Cardiac fibroblast (primary cell): ENCODE data around the gene INHBE.

Experiments used
- DNase-seq, 2 donors: peaks; one replicate each; pipeline versions ENCODE4 v3.0.0 to v3.0.0-alpha.2; 2010; ENCODE audit warnings: low read depth in 2 of 2
- H3K4me3 ChIP-seq, 2 donors: replicated peaks in 1 of 2; 1 replicate in 1 of 2; 2 replicates in 1 of 2; pipeline ENCODE4 v1.5.1; 2011; ENCODE audit warnings: low read depth in 2 of 2, low read length in 2 of 2, mild to moderate bottlenecking in 2 of 2, moderate library complexity in 1 of 2
- TF ChIP-seq, protein P1 (sequence below): IDR thresholded peaks from one replicate; pipeline ENCODE4 v1.5.1; 2011; ENCODE audit warnings: low read depth, mild to moderate bottlenecking, low read length, inconsistent platforms

Gene INHBE

DNA sequence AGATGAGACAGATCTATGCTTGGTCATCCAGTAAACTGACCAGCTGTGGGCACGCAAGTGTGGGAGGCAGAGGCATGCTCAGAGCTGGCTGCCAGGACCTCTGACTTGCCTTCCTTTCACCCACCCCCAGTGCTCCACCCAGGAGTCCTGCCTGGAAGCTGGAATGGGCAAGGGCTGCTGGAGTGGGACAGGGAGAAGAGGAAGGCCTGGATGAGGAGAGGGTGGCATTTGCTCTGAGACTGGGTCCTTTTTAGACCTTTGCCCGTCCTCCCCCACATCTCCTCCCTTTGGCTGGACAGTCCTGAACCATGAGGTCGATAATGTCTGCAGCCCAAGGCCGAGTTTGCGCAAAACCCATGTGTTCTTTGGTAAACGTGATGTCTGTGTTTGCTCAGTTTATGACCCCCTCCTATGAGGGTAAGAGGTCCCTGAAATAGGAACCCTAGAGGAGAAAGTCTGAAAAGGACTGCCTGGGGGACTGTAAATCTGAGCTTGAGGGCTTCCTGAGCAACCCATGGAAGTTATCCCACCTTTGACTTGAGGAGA, 3.8 kb upstream of the INHBE start:
- DNase-seq = no peak
- H3K4me3 ChIP-seq = no peak overlapping the region
- TF ChIP-seq, protein P1, sequence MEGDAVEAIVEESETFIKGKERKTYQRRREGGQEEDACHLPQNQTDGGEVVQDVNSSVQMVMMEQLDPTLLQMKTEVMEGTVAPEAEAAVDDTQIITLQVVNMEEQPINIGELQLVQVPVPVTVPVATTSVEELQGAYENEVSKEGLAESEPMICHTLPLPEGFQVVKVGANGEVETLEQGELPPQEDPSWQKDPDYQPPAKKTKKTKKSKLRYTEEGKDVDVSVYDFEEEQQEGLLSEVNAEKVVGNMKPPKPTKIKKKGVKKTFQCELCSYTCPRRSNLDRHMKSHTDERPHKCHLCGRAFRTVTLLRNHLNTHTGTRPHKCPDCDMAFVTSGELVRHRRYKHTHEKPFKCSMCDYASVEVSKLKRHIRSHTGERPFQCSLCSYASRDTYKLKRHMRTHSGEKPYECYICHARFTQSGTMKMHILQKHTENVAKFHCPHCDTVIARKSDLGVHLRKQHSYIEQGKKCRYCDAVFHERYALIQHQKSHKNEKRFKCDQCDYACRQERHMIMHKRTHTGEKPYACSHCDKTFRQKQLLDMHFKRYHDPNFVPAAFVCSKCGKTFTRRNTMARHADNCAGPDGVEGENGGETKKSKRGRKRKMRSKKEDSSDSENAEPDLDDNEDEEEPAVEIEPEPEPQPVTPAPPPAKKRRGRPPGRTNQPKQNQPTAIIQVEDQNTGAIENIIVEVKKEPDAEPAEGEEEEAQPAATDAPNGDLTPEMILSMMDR = no peak

DNA sequence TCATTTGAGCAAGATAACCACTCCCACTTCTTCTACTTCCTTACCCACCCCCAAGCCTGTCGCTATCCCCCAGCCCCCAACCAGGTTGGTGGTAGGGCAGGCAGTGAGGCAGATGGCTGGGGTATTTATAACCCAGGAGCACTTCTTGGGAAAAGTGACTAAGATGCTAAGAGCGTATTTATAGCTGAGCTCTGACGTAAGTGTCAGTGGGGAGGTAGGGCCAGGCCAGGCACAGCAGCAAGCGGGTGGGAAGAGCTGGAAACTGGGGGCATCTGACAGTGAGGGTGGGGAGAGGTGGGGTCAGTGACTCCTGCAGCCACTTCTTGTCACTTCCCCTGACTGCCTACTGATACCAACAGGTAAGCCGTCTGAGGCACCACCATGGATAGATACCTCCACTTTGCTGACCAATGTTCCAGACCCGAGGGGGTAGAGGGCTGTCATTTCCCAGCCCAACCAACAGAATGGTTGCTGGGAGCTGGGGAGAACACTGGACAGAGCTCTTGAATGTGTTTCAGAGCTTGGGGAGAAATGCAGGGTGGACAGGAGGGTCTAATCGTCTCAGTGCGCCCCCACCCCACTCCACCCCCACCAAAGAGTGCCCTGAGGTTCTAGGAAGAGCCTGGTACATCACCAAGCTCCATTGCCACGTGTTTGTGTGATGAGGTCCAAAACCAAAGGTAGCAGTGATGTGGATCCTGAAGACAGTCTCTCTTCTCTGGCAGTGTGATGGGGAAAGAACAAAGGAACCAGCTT, 2.7 kb upstream of the INHBE start:
- DNase-seq = peak; percentile 86 to 91

DNA sequence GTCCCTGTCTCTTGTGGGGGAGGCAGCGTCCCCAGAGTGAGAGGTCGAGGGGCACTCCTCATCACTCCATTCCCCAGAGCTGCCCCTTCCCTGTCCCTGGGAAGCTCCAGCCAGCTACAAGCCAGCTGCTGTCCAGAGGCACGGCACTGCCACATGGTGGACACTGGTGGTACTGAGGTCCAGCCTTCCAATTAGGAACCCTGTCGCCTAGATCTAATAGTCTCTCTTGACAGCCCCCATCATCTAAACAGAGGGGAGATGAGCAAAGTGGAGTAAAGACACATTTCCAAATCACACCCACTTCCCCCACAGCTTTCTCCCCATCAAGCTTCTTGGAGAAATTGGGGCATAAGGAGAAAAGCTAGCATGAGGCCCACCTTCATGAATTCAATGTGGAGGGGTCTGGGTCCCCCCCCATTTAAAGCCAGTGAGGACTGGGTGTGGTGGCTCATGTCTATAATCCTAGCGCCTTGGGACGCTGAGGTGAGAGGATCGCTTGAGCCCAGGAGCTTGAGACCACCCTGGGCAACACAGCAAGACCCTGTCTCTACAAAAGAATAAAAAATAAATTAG, 2.1 kb upstream of the INHBE start:
- DNase-seq = peak; percentile 81 to 84
- TF ChIP-seq, protein P1 = peak; percentile 98
- H3K4me3 ChIP-seq = no peak overlapping the region

More for the DNA sequence above, 2.7 kb upstream of the INHBE start:
- H3K4me3 ChIP-seq = no peak overlapping the region
- TF ChIP-seq, protein P1 = no peak

DNA sequence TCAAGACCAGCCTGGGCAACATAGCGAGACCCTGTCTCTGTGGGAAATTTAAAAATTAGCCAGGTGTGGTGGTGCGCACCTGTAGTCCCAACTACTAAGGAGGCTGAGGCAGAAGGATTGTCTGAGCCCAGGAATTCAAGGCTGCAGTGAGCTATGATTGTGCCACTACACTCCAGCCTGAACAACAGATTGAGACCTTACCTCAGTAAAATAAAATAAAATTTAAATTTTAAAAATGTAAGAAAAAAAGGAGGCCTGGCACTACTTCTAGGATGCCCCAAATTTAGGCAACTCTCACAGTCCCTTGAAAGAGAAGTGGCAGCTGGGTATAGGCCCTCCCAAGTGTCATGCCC, 918 bp upstream of the INHBE start:
- no peak for DNase-seq
- H3K4me3 ChIP-seq = no peak overlapping the region
- TF ChIP-seq, protein P1 = no peak

DNA sequence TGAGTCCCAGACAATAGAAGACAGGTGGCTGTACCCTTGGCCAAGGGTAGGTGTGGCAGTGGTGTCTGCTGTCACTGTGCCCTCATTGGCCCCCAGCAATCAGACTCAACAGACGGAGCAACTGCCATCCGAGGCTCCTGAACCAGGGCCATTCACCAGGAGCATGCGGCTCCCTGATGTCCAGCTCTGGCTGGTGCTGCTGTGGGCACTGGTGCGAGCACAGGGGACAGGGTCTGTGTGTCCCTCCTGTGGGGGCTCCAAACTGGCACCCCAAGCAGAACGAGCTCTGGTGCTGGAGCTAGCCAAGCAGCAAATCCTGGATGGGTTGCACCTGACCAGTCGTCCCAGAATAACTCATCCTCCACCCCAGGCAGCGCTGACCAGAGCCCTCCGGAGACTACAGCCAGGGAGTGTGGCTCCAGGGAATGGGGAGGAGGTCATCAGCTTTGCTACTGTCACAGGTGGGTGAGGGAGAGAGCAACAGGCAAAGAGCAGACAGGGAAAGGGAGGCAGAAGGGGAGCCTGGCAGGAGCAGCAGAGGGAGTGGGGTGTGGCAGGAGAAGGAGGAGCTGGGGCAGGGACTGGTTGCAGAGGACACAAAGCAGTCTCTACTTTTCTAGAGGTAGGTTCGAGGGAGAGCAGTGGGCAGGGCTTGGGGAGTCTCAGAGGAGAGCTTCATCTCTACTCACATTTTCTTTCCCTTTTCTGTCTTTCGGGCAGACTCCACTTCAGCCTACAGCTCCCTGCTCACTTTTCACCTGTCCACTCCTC, 452 bp downstream of the INHBE start:
- TF ChIP-seq, protein P1 = no peak
- DNase-seq = no peak
- H3K4me3 ChIP-seq = no peak overlapping the region

DNA sequence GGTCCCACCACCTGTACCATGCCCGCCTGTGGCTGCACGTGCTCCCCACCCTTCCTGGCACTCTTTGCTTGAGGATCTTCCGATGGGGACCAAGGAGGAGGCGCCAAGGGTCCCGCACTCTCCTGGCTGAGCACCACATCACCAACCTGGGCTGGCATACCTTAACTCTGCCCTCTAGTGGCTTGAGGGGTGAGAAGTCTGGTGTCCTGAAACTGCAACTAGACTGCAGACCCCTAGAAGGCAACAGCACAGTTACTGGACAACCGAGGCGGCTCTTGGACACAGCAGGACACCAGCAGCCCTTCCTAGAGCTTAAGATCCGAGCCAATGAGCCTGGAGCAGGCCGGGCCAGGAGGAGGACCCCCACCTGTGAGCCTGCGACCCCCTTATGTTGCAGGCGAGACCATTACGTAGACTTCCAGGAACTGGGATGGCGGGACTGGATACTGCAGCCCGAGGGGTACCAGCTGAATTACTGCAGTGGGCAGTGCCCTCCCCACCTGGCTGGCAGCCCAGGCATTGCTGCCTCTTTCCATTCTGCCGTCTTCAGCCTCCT, 1.1 kb downstream of the INHBE start:
- TF ChIP-seq, protein P1 = peak; percentile 61
- peak; percentile 44 to 45 for DNase-seq
- no peak overlapping the region for H3K4me3 ChIP-seq
